GM19043 (cell line): ENCODE data around the gene TRIM14.
"Not testable (repeated sequence)": the region's sequence is repeated elsewhere in the genome, so short reads cannot be mapped to it uniquely, and the experiment has no call there.

Source experiments
- ATAC-seq: cut with Tn5 transposase; IDR thresholded peaks from one replicate; pipeline ENCODE4 v1.9.1; 2021; ENCODE audit warnings: low read depth; ENCODE audit not compliant: unreplicated experiment

Gene TRIM14

GRCh38 chr9:98084396-98084795, 34.6 kb downstream of the TRIM14 start:
- no peak for ATAC-seq

GRCh38 chr9:98083566-98084183, 35.3 kb downstream of the TRIM14 start:
- no peak for ATAC-seq

GRCh38 chr9:98083061-98083501, 35.9 kb downstream of the TRIM14 start:
- no peak for ATAC-seq

GRCh38 chr9:98081477-98082219, 37.4 kb downstream of the TRIM14 start:
- ATAC-seq, result no peak

GRCh38 chr9:98080780-98081179, 38.2 kb downstream of the TRIM14 start:
- no peak for ATAC-seq

GRCh38 chr9:98080326-98080725, 38.7 kb downstream of the TRIM14 start:
- no peak for ATAC-seq

GRCh38 chr9:98078895-98079294, 40.1 kb downstream of the TRIM14 start:
- no peak for ATAC-seq

GRCh38 chr9:98076514-98076890, 42.5 kb downstream of the TRIM14 start:
- not testable (repeated sequence) for ATAC-seq

GRCh38 chr9:98075332-98075805, 43.7 kb downstream of the TRIM14 start:
- no peak for ATAC-seq

- no peak for ATAC-seq
These were observed 44.7 kb downstream of the TRIM14 start for GRCh38 chr9:98074115-98074990.

- no peak for ATAC-seq
These were observed 47.3 kb downstream of the TRIM14 start for GRCh38 chr9:98071737-98072136.

- ATAC-seq, result no peak
These were observed 48.3 kb downstream of the TRIM14 start for GRCh38 chr9:98070704-98071103.

GRCh38 chr9:98069551-98069950, 49.5 kb downstream of the TRIM14 start:
- ATAC-seq, result no peak

GRCh38 chr9:98067184-98067583, 51.8 kb downstream of the TRIM14 start:
- ATAC-seq, result no peak

GRCh38 chr9:98066235-98066634, 52.8 kb downstream of the TRIM14 start:
- ATAC-seq, result no peak

- ATAC-seq, result no peak
These were observed 54.2 kb downstream of the TRIM14 start for GRCh38 chr9:98064623-98065392.

GRCh38 chr9:98062161-98062560, 56.9 kb downstream of the TRIM14 start:
- no peak for ATAC-seq

GRCh38 chr9:98057138-98057799, 61.8 kb downstream of the TRIM14 start:
- ATAC-seq, result no peak

GRCh38 chr9:98056269-98057137, 62.5 kb downstream of the TRIM14 start, which contains the start of gene NANS:
NANS (plus strand) TSS chr9:98056732; CDS start chr9:98056809, 77 bp downstream.
- ATAC-seq, result peak; percentile 96
